Stimulated activated CD8-positive, alpha-beta memory T cell treated with anti-CD3 and anti-CD28 coated beads, Interleukin-4, amount 100 ng/mL, for 24 hours (primary cell): Measurements from ENCODE around the gene RPS15.

Experiments used
- DNase-seq: peaks from one replicate; pipeline ENCODE4 v3.0.0-alpha.2; 2020; ENCODE audit warnings: low read depth

RPS15 gene

DNA sequence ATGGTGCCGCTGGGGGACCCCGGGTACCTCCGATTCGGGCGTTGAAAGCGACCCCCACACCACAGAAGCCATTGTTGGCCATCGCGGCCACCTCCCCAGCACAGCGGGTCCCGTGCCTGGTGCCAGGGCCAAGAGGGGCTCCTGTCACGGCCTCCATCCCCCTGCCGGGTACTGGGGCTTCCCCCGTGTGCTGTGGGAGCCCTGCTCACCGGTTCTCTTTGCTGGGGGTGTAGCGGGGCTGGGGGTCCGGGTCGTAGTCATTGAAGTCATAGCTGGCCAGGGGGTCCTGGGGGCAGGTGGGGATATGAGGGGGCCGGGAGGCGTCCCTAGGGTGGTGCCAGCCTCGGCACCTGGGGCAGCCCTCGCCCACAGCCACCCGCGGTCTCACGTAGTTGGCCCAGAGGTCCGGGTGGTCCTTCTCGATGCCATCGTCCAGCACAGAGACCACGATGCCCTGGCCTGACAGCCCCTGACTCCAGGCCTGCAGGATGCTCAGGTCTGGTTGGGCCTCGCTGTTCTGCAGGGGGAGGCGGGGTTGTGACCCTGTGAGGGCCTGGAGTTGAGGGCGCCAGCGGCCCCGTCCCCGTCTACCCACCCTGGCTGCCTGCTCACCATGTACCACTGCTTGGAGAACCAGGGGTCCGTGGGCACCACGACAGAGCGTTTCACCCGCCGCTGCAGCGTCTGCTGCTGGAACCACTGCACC lies 49.5 kb downstream of the RPS15 start:
- DNase-seq: no peak

- no peak for DNase-seq
Measured at GRCh38 chr19:1488282-1488601, 50.0 kb downstream of the RPS15 start.

- no peak for DNase-seq
Measured at GRCh38 chr19:1489463-1490310, 51.5 kb downstream of the RPS15 start.
